OCI-LY7 (cell line): Measurements from ENCODE around the gene SPATS2L.

Experiments
- EZH2phosphoT487 ChIP-seq: fragments of 200-600 bp; sonication (generic); IDR thresholded peaks from 2 replicates; pipeline ENCODE4 v1.6.1; 2018; ENCODE audit warnings: low read depth, borderline replicate concordance, mild to moderate bottlenecking, mixed run types, antibody characterized with exemption, low read length, moderate library complexity, mixed read lengths
- TF ChIP-seq, protein P1 (sequence below): fragments of 200-600 bp; sonication (generic); conservative IDR thresholded peaks from 2 replicates; pipeline ENCODE4 v1.5.1; 2014; ENCODE audit warnings: mild to moderate bottlenecking, antibody characterized with exemption, low read length, moderate library complexity, mixed read lengths

DNA sequence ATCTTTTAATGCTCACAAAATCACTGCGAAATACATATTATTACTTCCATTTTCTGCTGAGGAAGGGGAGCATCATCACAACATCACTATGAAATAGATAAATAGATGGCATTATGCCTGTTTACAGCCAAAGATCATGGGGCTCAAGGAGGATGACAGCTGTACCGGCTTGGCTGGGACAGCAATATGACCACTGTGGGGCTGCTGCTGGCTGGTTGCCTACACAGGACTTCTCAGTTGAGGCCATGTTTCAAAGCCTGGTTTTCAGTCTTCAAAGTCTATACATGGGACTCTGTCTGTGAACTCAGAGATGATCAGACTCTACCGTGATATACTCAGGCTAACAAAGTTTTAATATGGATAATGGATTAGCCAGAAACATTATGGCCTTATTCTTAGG is 58.7 kb downstream of the SPATS2L start:
- TF ChIP-seq, protein P1, sequence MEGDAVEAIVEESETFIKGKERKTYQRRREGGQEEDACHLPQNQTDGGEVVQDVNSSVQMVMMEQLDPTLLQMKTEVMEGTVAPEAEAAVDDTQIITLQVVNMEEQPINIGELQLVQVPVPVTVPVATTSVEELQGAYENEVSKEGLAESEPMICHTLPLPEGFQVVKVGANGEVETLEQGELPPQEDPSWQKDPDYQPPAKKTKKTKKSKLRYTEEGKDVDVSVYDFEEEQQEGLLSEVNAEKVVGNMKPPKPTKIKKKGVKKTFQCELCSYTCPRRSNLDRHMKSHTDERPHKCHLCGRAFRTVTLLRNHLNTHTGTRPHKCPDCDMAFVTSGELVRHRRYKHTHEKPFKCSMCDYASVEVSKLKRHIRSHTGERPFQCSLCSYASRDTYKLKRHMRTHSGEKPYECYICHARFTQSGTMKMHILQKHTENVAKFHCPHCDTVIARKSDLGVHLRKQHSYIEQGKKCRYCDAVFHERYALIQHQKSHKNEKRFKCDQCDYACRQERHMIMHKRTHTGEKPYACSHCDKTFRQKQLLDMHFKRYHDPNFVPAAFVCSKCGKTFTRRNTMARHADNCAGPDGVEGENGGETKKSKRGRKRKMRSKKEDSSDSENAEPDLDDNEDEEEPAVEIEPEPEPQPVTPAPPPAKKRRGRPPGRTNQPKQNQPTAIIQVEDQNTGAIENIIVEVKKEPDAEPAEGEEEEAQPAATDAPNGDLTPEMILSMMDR = no peak
- TF ChIP-seq EZH2phosphoT487 = no peak
